CD4-positive, alpha-beta T cell (primary cell): ENCODE data around the gene ALPL. TPM values are rescaled to one million over a fixed set of nuclear protein-coding genes. Genes with fewer than 3 reads are reported as not detected.

Source experiments
- ATAC-seq: fragments of 200-7000 bp; cut with Tn5 transposase; one replicate; pipeline ENCODE4 v1.10.0; 2022; ENCODE audit warnings: mild to moderate bottlenecking; ENCODE audit not compliant: poor library complexity
- CTCF ChIA-PET: fragments of 350-600 bp; sonication (Branson Sonifier 250); formaldehyde crosslinking; loops from one replicate; lab custom pipeline; 2021; ENCODE audit warnings: antibody characterized with exemption, inconsistent platforms; lab: Charles Lee
- POLR2A ChIA-PET: fragments of 350-600 bp; sonication (Branson Sonifier 250); formaldehyde crosslinking; loops from one replicate; lab custom pipeline; 2021; ENCODE audit warnings: antibody characterized with exemption, inconsistent platforms; lab: Charles Lee
- DNase-seq, 14 experiments: peaks; one replicate each; pipeline ENCODE4 v3.0.0-alpha.2; 2013 to 2020; ENCODE audit warnings: mixed read lengths in 2 of 14
- H3K27ac ChIP-seq, 2 donors: one replicate each; pipeline versions ENCODE4 v1.5.1 to v1.7.0; 2013; ENCODE audit warnings: low read length in 2 of 2, low read depth in 1 of 2, mild to moderate bottlenecking in 1 of 2
- H3K27me3 ChIP-seq, 2 experiments: 1 replicate in 1 of 2; 2 replicates in 1 of 2; pipeline versions ENCODE4 v1.6.1 to v1.7.0; 2013; ENCODE audit warnings: low read length in 2 of 2, control low read depth in 1 of 2, mild to moderate bottlenecking in 1 of 2, moderate library complexity in 1 of 2; ENCODE audit not compliant: insufficient read depth in 2 of 2, control insufficient read depth in 1 of 2
- H3K36me3 ChIP-seq: one replicate; pipeline ENCODE4 v1.6.1; 2013; ENCODE audit warnings: low read length, control low read depth; ENCODE audit not compliant: insufficient read depth
- H3K4me1 ChIP-seq: one replicate; pipeline ENCODE4 v1.6.1; 2013; ENCODE audit warnings: low read length, control low read depth; ENCODE audit not compliant: insufficient read depth
- H3K4me3 ChIP-seq: one replicate; pipeline ENCODE4 v1.5.1; 2013; ENCODE audit warnings: mild to moderate bottlenecking, low read length, moderate library complexity
- H3K9me3 ChIP-seq, 2 experiments: 1 replicate in 1 of 2; 2 replicates in 1 of 2; pipeline versions ENCODE4 v1.6.1 to v1.7.0; 2013; ENCODE audit warnings: low read length in 2 of 2, mild to moderate bottlenecking in 2 of 2, control low read depth in 1 of 2, moderate library complexity in 1 of 2; ENCODE audit not compliant: control insufficient read depth in 1 of 2, insufficient read depth in 1 of 2
- H3K27ac Mint-ChIP-seq: one replicate; pipeline ENCODE4 v1.8.0; 2020; ENCODE audit warnings: mixed read lengths
- H3K27me3 Mint-ChIP-seq: one replicate; pipeline ENCODE4 v1.8.0; 2021; ENCODE audit warnings: mixed read lengths
- H3K36me3 Mint-ChIP-seq: one replicate; pipeline ENCODE4 v1.8.0; 2021; ENCODE audit warnings: low read depth, mixed read lengths
- H3K4me1 Mint-ChIP-seq: one replicate; pipeline ENCODE4 v1.8.0; 2021; ENCODE audit warnings: low read depth, mixed read lengths
- H3K4me3 Mint-ChIP-seq: one replicate; pipeline ENCODE4 v1.8.0; 2020; ENCODE audit warnings: mild to moderate bottlenecking, mixed read lengths
- H3K9me3 Mint-ChIP-seq: one replicate; pipeline ENCODE4 v1.8.0; 2020; ENCODE audit warnings: mixed read lengths
- intact Hi-C, 2 experiments: fragments of 100-400 bp; cut with DNase I in 1 of 2; cut with micrococcal nuclease in 1 of 2; formaldehyde crosslinking; loops; one replicate each; pipeline versions ENCODE4 v1.15.1 to v1.9.0; 2023 to 2025; cut with DNase I, micrococcal nuclease
- total RNA-seq, 174 experiments: library from RNA in 2 of 174; stranded (reverse) in 2 of 174; gene quantifications; one replicate each; pipeline ENCODE4 v1.2.3 and lab custom pipeline; 2021 to 2026
- TF ChIP-seq, protein P1 (sequence below): fragments of 200-600 bp; IDR thresholded peaks from one replicate; pipeline ENCODE4 v1.8.0; 2022; ENCODE audit warnings: antibody characterized with exemption, mild to moderate bottlenecking

ALPL gene
- total RNA-seq, 2 experiments from 2014 or later = not detected

DNA sequence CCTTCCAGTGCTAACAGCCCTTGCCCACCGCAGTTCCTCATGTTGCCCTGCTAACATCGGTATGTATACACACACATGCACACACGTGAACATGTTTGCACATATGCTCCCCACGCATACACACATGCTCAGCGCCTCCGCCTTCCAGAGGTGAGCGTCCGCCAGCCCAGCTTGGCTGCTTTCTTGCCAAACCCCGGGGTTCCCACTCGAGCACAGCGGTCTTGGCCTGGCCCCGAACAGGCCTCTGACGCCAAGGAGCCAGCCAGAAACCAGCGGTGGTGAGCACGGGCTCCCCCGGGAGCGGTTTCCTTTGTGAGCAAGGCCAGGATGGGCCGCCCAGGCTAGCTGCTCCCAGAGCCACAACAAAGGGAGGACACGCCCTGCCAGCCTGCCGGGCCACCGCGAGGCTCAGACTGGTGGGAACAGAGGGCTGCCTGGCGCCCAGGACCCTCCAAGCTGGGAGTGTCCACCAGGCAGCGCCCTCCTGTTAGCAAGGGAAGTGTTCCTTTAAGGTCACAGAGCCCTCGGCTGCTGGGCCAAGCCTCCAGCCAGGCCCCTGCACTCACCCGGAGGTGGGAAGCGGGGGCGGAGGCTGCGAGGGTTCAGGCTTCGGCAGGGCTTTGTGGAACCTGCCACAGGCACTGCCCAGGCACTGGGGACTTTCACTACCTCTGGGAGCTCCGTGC, 65.4 kb downstream of the ALPL start:
- ATAC-seq = no peak

DNA sequence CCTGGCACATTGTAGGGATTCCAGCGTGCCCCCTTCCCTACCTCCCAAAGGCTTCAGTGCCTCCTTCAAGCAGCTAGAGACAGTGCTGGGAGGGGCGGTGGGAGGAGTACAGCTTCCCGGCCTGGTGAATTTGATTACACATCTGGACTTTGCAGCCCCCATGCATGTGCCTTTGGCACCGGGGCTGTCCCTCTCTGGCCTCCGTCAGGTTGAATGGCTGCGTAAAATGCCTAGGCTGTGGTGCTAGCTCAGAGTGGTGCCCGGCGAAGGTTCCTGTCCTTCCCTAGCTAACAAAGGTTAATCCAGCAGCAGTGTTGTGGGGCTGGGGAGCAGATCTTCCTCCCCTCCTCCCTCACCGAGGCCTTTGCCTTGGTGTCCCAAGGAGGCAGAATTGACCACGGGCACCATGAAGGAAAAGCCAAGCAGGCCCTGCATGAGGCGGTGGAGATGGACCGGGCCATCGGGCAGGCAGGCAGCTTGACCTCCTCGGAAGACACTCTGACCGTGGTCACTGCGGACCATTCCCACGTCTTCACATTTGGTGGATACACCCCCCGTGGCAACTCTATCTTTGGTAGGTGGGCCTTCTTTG, 66.2 kb downstream of the ALPL start:
- H3K9me3 Mint-ChIP-seq = no peaks in the 10 kb centered on the region
- intact Hi-C loops = no loop called here
- Histone ChIP-seq H3K9me3 (peaks cover 0 to 4% of the 10 kb centered on the region in 2 experiments), H3K4me1 (no peaks in the 10 kb centered on the region), H3K36me3 (no peaks in the 10 kb centered on the region), H3K4me3 (no peak overlapping the region), H3K27ac (no peak overlapping the region), H3K27me3 (peaks cover 9 to 10% of the 10 kb centered on the region in 2 experiments)
- peaks cover 20% of the 10 kb centered on the region for H3K27me3 Mint-ChIP-seq
- ChIA-PET CTCF (no interaction called here), POLR2A (no interaction called here)
- no peaks in the 10 kb centered on the region for H3K36me3 Mint-ChIP-seq
- no peak overlapping the region for H3K4me3 Mint-ChIP-seq
- no peaks in the 10 kb centered on the region for H3K4me1 Mint-ChIP-seq
- DNase-seq (no peak), ATAC-seq (no peak)
- H3K27ac Mint-ChIP-seq = no peak overlapping the region
- TF ChIP-seq, protein P1, sequence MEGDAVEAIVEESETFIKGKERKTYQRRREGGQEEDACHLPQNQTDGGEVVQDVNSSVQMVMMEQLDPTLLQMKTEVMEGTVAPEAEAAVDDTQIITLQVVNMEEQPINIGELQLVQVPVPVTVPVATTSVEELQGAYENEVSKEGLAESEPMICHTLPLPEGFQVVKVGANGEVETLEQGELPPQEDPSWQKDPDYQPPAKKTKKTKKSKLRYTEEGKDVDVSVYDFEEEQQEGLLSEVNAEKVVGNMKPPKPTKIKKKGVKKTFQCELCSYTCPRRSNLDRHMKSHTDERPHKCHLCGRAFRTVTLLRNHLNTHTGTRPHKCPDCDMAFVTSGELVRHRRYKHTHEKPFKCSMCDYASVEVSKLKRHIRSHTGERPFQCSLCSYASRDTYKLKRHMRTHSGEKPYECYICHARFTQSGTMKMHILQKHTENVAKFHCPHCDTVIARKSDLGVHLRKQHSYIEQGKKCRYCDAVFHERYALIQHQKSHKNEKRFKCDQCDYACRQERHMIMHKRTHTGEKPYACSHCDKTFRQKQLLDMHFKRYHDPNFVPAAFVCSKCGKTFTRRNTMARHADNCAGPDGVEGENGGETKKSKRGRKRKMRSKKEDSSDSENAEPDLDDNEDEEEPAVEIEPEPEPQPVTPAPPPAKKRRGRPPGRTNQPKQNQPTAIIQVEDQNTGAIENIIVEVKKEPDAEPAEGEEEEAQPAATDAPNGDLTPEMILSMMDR = no peak

More for the DNA sequence above, 65.4 kb downstream of the ALPL start:
- H3K27ac Mint-ChIP-seq = no peak overlapping the region
- no peaks in the 10 kb centered on the region for H3K36me3 ChIP-seq
- TF ChIP-seq, protein P1 = no peak
- intact Hi-C loops = no loop called here
- peaks cover 9 to 10% of the 10 kb centered on the region in 2 experiments for H3K27me3 ChIP-seq
- no peaks in the 10 kb centered on the region for H3K36me3 Mint-ChIP-seq
- H3K4me3 ChIP-seq = no peak overlapping the region
- H3K4me1 ChIP-seq = no peaks in the 10 kb centered on the region
- CTCF ChIA-PET = no interaction called here
- DNase-seq = no peak
- H3K27me3 Mint-ChIP-seq = peaks cover 20% of the 10 kb centered on the region
- POLR2A ChIA-PET = no interaction called here
- no peaks in the 10 kb centered on the region for H3K4me1 Mint-ChIP-seq
- peaks cover 0 to 4% of the 10 kb centered on the region in 2 experiments for H3K9me3 ChIP-seq
- no peaks in the 10 kb centered on the region for H3K9me3 Mint-ChIP-seq
- no peak overlapping the region for H3K27ac ChIP-seq
- no peak overlapping the region for H3K4me3 Mint-ChIP-seq

DNA sequence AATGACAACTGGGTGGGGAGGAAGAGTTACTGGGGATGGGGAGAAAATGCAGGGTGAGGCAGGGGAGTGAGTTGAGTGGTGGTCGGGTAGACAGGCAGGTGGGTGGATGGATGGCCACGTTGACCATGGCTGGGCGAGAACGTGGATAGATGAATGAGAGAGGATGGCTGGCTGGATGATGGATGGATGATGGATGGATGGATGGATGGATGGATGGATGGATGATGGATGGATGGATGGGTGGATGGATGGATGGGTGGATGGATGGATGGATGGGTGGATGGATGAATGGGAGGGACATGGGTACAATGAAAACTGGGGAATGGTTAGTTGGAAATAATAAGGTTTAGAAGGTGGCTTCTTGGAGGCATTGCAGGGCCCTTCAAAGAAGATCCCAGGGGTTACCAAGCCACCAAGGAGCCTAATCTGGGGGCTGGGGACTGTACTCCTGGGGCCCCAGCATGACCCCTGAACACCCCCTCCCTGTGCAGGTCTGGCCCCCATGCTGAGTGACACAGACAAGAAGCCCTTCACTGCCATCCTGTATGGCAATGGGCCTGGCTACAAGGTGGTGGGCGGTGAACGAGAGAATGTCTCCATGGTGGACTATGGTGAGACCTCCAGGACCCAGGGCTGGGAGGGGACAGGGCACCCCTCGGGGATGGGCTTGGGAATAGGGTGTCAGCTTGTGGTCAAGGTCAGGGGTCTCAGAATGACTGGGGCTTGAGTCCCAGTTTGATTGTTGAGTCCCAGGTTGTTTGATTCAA, 67.0 kb downstream of the ALPL start:
- Histone ChIP-seq H3K36me3 (no peaks in the 10 kb centered on the region), H3K4me1 (no peaks in the 10 kb centered on the region), H3K27ac (no peak overlapping the region), H3K4me3 (no peak overlapping the region), H3K9me3 (peaks cover 0 to 4% of the 10 kb centered on the region in 2 experiments), H3K27me3 (peaks cover 9 to 10% of the 10 kb centered on the region in 2 experiments)
- no peak overlapping the region for H3K27ac Mint-ChIP-seq
- POLR2A ChIA-PET = no interaction called here
- no peaks in the 10 kb centered on the region for H3K4me1 Mint-ChIP-seq
- TF ChIP-seq, protein P1 = no peak
- H3K27me3 Mint-ChIP-seq = peaks cover 20% of the 10 kb centered on the region
- no peaks in the 10 kb centered on the region for H3K36me3 Mint-ChIP-seq
- intact Hi-C loops = no loop called here
- DNase-seq (no peak), ATAC-seq (no peak)
- no peak overlapping the region for H3K4me3 Mint-ChIP-seq
- H3K9me3 Mint-ChIP-seq = no peaks in the 10 kb centered on the region
- CTCF ChIA-PET = no interaction called here
